SK-N-SH (cell line): ENCODE results near the gene SMYD3. TPM values are rescaled to one million over a fixed set of nuclear protein-coding genes. Genes with fewer than 3 reads are reported as not detected.

Experiments
- CTCF ChIA-PET: fragments of 300-600, 350-600 bp; formaldehyde crosslinking; extraction: SDS; loops from one replicate; lab custom pipeline; 2021; lab: Yijun Ruan, JAX
- POLR2A ChIA-PET: fragments of 350-600 bp; sonication (Branson Sonifier 250); formaldehyde crosslinking; extraction: SDS; loops from one replicate; lab custom pipeline; 2020; ENCODE audit warnings: antibody characterized with exemption, inconsistent platforms; lab: Yijun Ruan, JAX
- DNase-seq: peaks from one replicate; pipeline ENCODE4 v3.0.0; 2012
- H2AFZ ChIP-seq: fragments of 200-600 bp; sonication (generic); 2 replicates; pipeline ENCODE4 v1.8.1; 2016; ENCODE audit warnings: antibody characterized with exemption, mild to moderate bottlenecking, low read depth
- H3F3A ChIP-seq: fragments of 200-600 bp; sonication (generic); replicated peaks from 2 replicates; pipeline ENCODE3; 2016; ENCODE audit warnings: antibody characterized with exemption, mild to moderate bottlenecking; ENCODE audit not compliant: insufficient read depth
- H3K27ac ChIP-seq, 2 experiments: fragments of 200-500 bp in 1 of 2; fragments of 200-600 bp in 1 of 2; sonication (Bioruptor generic) in 1 of 2; sonication (generic), shearing (Covaris generic) in 1 of 2; 2 replicates each; pipeline versions ENCODE4 v1.5.1 to v1.6.1; 2014 to 2016; ENCODE audit warnings: low read depth in 2 of 2, inconsistent platforms in 1 of 2, low read length in 1 of 2, mild to moderate bottlenecking in 1 of 2, mixed read lengths in 1 of 2
- H3K27me3 ChIP-seq: fragments of 200-600 bp; sonication (generic), shearing (Covaris generic); 2 replicates; pipeline ENCODE4 v1.6.1; 2016; ENCODE audit warnings: mixed run types; ENCODE audit not compliant: insufficient read depth
- H3K36me3 ChIP-seq, 2 experiments: fragments of 200-500 bp in 1 of 2; fragments of 200-600 bp in 1 of 2; sonication (Bioruptor generic) in 1 of 2; sonication (generic) in 1 of 2; replicated peaks in 1 of 2; 2 replicates each; pipeline versions ENCODE3 to v1.5.1; 2014 to 2016; ENCODE audit warnings: low read length in 1 of 2, mild to moderate bottlenecking in 1 of 2; ENCODE audit not compliant: insufficient read depth in 2 of 2, control insufficient read depth in 1 of 2
- H3K4me1 ChIP-seq, 2 experiments: fragments of 200-500 bp in 1 of 2; fragments of 200-600 bp in 1 of 2; sonication (Bioruptor generic) in 1 of 2; sonication (generic), shearing (Covaris generic) in 1 of 2; 2 replicates each; pipeline versions ENCODE4 v1.5.1 to v1.6.1; 2014 to 2016; ENCODE audit warnings: low read depth in 1 of 2, low read length in 1 of 2, mixed run types in 1 of 2; ENCODE audit not compliant: insufficient read depth in 2 of 2, control insufficient read depth in 1 of 2
- H3K4me2 ChIP-seq: fragments of 200-600 bp; sonication (generic), shearing (Covaris generic); 2 replicates; pipeline ENCODE4 v1.6.1; 2017; ENCODE audit warnings: mixed run types
- H3K4me3 ChIP-seq, 2 experiments: fragments of 200-500 bp in 1 of 2; fragments of 200-600 bp in 1 of 2; sonication (Bioruptor generic) in 1 of 2; sonication (generic), shearing (Covaris generic) in 1 of 2; 2 replicates each; pipeline versions ENCODE4 v1.5.1 to v1.8.1; 2014 to 2016; ENCODE audit warnings: low read depth in 2 of 2, inconsistent platforms in 1 of 2, low read length in 1 of 2, mild to moderate bottlenecking in 1 of 2, mixed read lengths in 1 of 2, moderate library complexity in 1 of 2
- H3K79me2 ChIP-seq: fragments of 200-600 bp; sonication (generic); 2 replicates; pipeline ENCODE4 v1.8.1; 2017; ENCODE audit warnings: mild to moderate bottlenecking; ENCODE audit not compliant: insufficient read depth
- H3K9ac ChIP-seq: fragments of 200-600 bp; sonication (generic); 2 replicates; pipeline ENCODE4 v1.6.1; 2017; ENCODE audit warnings: mixed run types
- H3K9me2 ChIP-seq: fragments of 200-600 bp; sonication (generic); 2 replicates; pipeline ENCODE4 v1.6.1; 2017; ENCODE audit warnings: mixed run types
- H3K9me3 ChIP-seq: fragments of 200-600 bp; sonication (generic); 2 replicates; pipeline ENCODE4 v1.6.1; 2017; ENCODE audit warnings: mixed run types, mild to moderate bottlenecking, moderate library complexity
- H4K20me1 ChIP-seq: fragments of 200-600 bp; sonication (generic); 2 replicates; pipeline ENCODE4 v1.6.1; 2017; ENCODE audit warnings: mild to moderate bottlenecking, mixed run types; ENCODE audit not compliant: insufficient read depth
- CHD2 ChIP-seq: fragments of 150-350 bp; IDR thresholded peaks from 2 replicates; pipeline ENCODE4 v1.6.1; 2018; ENCODE audit warnings: low read length; ENCODE audit not compliant: partially characterized antibody
- CTCF ChIP-seq: fragments of 200-600 bp; sonication (generic); IDR thresholded peaks from 2 replicates; pipeline ENCODE4 v1.6.1; 2017; ENCODE audit warnings: antibody characterized with exemption, mild to moderate bottlenecking, moderate library complexity
- EP300 ChIP-seq, 2 experiments: IDR thresholded peaks; 2 replicates each; pipeline versions ENCODE4 v1.4.0 to v1.6.1; 2012; ENCODE audit warnings: borderline replicate concordance in 1 of 2, low read depth in 1 of 2, low read length in 1 of 2
- FOSL2 ChIP-seq: IDR thresholded peaks from 2 replicates; pipeline ENCODE4 v1.4.0; 2012; ENCODE audit warnings: low read depth, mild to moderate bottlenecking, moderate library complexity, borderline replicate concordance
- FOXJ3 ChIP-seq: sonication (generic); formaldehyde crosslinking; IDR thresholded peaks from 2 replicates; pipeline ENCODE4 v1.5.1; 2020; ENCODE audit warnings: mild to moderate bottlenecking, missing genetic modification reagents
- GABPA ChIP-seq: IDR thresholded peaks from 2 replicates; pipeline ENCODE4 v1.4.0; 2012; ENCODE audit warnings: low read depth, mild to moderate bottlenecking
- GATA2 ChIP-seq: sonication (generic); formaldehyde crosslinking; IDR thresholded peaks from 2 replicates; pipeline ENCODE4 v1.5.0; 2020; ENCODE audit warnings: mild to moderate bottlenecking, missing genetic modification reagents
- MAX ChIP-seq: IDR thresholded peaks from 2 replicates; pipeline ENCODE4 v1.4.0; 2012; ENCODE audit warnings: low read depth
- MEF2A ChIP-seq: IDR thresholded peaks from 2 replicates; pipeline ENCODE4 v1.4.0; 2012; ENCODE audit warnings: low read depth, borderline replicate concordance
- NFIC ChIP-seq: IDR thresholded peaks from 2 replicates; pipeline ENCODE4 v1.4.0; 2012; ENCODE audit warnings: borderline replicate concordance
- NRF1 ChIP-seq: IDR thresholded peaks from 2 replicates; pipeline ENCODE4 v1.6.1; 2012; ENCODE audit warnings: low read depth, mild to moderate bottlenecking, low read length
- RCOR1 ChIP-seq: fragments of 150-350 bp; IDR thresholded peaks from 2 replicates; pipeline ENCODE4 v1.6.1; 2017; ENCODE audit warnings: antibody characterized with exemption, low read length
- RXRA ChIP-seq: IDR thresholded peaks from 2 replicates; pipeline ENCODE4 v1.4.0; 2012; ENCODE audit warnings: low read depth, mild to moderate bottlenecking, borderline replicate concordance
- SMC3 ChIP-seq: IDR thresholded peaks from 2 replicates; pipeline ENCODE4 v1.6.1; 2012; ENCODE audit warnings: low read depth, low read length, improper control_type of control experiment
- TCF12 ChIP-seq: IDR thresholded peaks from 2 replicates; pipeline ENCODE4 v1.4.0; 2012
- TEAD4 ChIP-seq: IDR thresholded peaks from 2 replicates; pipeline ENCODE4 v1.4.0; 2012; ENCODE audit warnings: mild to moderate bottlenecking, borderline replicate concordance; ENCODE audit not compliant: insufficient read depth
- USF2 ChIP-seq: fragments of 150-350 bp; IDR thresholded peaks from 2 replicates; pipeline ENCODE4 v1.6.1; 2017; ENCODE audit warnings: antibody characterized with exemption, low read length, low read depth, borderline replicate concordance
- ZBTB33 ChIP-seq: IDR thresholded peaks from 2 replicates; pipeline ENCODE4 v1.4.0; 2012; ENCODE audit warnings: low read depth, borderline replicate concordance
- WGBS: methylation state at CpG from one replicate; pipeline ENCODE4 v1.1.6; 2017; ENCODE audit warnings: low lambda C conversion rate; 5-methylcytosine and 5-hydroxymethylcytosine counted together
- polyA plus RNA-seq, 3 experiments: library from polyadenylated mRNA; depleted of rRNA; stranded (reverse); fragments of >200 nt; gene quantifications; 2 replicates each; pipeline ENCODE4 v1.2.3, GENCODE V29; 2012

Gene SMYD3
- polyA plus RNA-seq, 1 of the 3 experiments (the other 2 are of a cell fraction): 31.4 TPM

GRCh38 chr1:245800901-245801605 lies 706.0 kb downstream of the SMYD3 start:
- H3K27ac ChIP-seq: peak overlapping the region in 1 of 2 experiments; percentile 36; a peak in 1 of 4 replicates
- no peaks in the 10 kb centered on the region for H3K9me3 ChIP-seq
- ChIA-PET POLR2A (no interaction called here), CTCF (interaction anchor here (0.8 to 1.6 kb wide), 2 partner anchors 9 to 654 kb away, joined by 4 to 5 read pairs; no protein-coding TSS in a partner anchor)
- no peak overlapping the region for H3K9ac ChIP-seq
- no peaks in the 10 kb centered on the region for H3F3A ChIP-seq
- H3K27me3 ChIP-seq: no peaks in the 10 kb centered on the region
- H3K79me2 ChIP-seq: no peaks in the 10 kb centered on the region
- peaks cover 0 to 18% of the 10 kb centered on the region in 2 experiments; a peak in 2 of 4 replicates for H3K4me1 ChIP-seq
- no peaks in the 10 kb centered on the region for H3K9me2 ChIP-seq
- no peaks in the 10 kb centered on the region for H4K20me1 ChIP-seq
- H3K4me2 ChIP-seq: no peak overlapping the region
- TF ChIP-seq GABPA (no peak), TEAD4 (no peak), USF2 (no peak), EP300 (IDR thresholded peaks at IDR 0.05; ENCODE audit: borderline replicate concordance in 1 of 2, low read depth in 1 of 2, low read length in 1 of 2) (no peak)
- 79% methylated on average over 6 of the region's 6 CpGs for WGBS
- no peaks in the 10 kb centered on the region for H3K36me3 ChIP-seq
- DNase-seq: no peak
- H2AFZ ChIP-seq: no peak overlapping the region
- H3K4me3 ChIP-seq: no peak overlapping the region

- H3K4me2 ChIP-seq: no peak overlapping the region
- POLR2A ChIA-PET: no interaction called here
- H4K20me1 ChIP-seq: no peaks in the 10 kb centered on the region
- CTCF ChIA-PET: interaction anchor here (1.0 to 1.4 kb wide), 8 partner anchors 9 to 653 kb away, joined by 3 to 4 read pairs (median 3); no protein-coding TSS in a partner anchor
- no peak overlapping the region for H3K4me3 ChIP-seq
- no peaks in the 10 kb centered on the region for H3K9me3 ChIP-seq
- H3K27me3 ChIP-seq: no peaks in the 10 kb centered on the region
- no peak overlapping the region for H3K9ac ChIP-seq
- no peaks in the 10 kb centered on the region for H3K36me3 ChIP-seq
- no peak overlapping the region; a peak in 1 of 4 replicates for H3K27ac ChIP-seq
- H3K79me2 ChIP-seq: no peaks in the 10 kb centered on the region
- H3F3A ChIP-seq: no peaks in the 10 kb centered on the region
- DNase-seq: no peak
- WGBS: 57% methylated on average over 5 of the region's 5 CpGs
- no peak overlapping the region for H2AFZ ChIP-seq
- no peaks in the 10 kb centered on the region for H3K9me2 ChIP-seq
- peaks cover 0 to 29% of the 10 kb centered on the region in 2 experiments; a peak in 2 of 4 replicates for H3K4me1 ChIP-seq
- TF ChIP-seq MEF2A (no peak), NRF1 (no peak), RCOR1 (no peak), FOSL2 (no peak), TCF12 (no peak), NFIC (no peak), FOXJ3 (CRISPR knock-in tag) (no peak), GATA2 (CRISPR knock-in tag) (no peak), ZBTB33 (no peak), GABPA (no peak), CTCF (no peak), SMC3 (no peak), CHD2 (no peak), RXRA (no peak), MAX (no peak)
Measured at GRCh38 chr1:245798349-245798711, 708.7 kb downstream of the SMYD3 start.
